ENCODE data around the gene ASXL2.
"Not testable (repeated sequence)": the region's sequence is repeated elsewhere in the genome, so short reads cannot be mapped to it uniquely, and the experiment has no call there.

ASXL2 gene

DNA sequence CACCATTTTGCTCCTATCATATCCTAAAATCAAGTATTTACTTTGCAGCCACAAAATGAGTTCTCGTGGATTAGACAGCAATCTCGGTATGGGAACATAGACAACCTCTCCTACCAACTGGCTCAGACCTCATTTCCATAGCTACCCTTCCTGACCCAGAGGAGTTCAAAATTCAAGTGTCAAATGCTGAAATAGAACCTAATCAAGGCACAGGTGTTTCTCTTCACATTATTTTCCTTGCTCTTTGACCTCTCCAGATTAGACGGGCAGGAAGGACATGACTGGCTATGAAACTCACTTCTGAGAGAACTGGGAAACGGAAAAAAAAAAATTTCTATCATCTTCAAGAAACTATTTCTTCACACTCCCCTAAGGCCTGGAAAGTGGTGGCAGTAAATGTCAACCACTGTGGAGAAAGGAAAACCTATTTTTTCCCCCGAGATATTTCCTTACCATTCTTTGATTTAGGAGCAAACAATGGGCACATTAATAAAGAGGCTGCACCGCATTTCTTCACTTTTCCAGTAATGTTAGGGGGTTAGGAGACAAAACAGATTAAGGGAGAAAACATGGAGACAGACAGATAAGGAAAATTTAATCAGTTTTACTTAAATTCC lies 141.3 kb downstream of the ASXL2 start:
- no peak for DNase-seq (ENCODE audit: low spot score)

DNA sequence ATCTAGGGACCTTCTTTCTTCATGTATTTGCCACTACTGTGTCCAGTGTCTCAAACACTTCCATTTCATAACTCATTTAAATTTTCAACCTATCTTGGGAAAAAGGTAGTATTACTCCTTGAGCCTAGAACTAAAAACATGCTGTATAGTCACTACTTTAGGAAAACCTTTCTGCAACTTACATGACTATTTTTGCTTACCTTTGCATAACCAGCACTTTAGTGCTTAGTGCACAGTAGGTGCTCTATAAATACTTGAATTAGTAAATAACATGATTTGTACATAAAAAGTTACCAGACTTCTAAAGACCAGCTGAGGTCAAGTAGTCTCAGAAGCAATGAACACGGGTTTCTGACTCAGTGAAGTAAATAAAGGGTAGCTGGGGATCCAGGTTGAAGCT lies 142.5 kb downstream of the ASXL2 start:
- DNase-seq (ENCODE audit: low spot score): no peak

DNA sequence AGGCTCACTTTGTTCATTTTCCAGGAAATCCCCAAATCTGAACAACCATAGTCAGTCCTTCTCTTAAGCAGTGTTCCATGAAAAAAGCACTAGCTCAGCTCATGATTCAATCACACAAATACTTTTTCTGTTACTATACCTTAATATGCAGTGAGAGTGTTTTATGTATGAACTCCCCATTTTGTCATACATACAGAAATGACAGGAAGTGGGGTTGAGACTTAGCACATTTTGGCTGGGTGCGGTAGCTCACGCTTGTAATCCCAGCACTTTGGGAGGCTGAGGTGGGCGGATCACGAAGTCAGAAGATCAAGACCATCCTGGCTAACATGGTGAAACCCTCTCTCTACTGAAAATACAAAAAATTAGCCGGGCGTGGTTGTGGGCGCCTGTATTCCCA lies 149.7 kb downstream of the ASXL2 start:
- no peak for DNase-seq (ENCODE audit: low spot score)

DNA sequence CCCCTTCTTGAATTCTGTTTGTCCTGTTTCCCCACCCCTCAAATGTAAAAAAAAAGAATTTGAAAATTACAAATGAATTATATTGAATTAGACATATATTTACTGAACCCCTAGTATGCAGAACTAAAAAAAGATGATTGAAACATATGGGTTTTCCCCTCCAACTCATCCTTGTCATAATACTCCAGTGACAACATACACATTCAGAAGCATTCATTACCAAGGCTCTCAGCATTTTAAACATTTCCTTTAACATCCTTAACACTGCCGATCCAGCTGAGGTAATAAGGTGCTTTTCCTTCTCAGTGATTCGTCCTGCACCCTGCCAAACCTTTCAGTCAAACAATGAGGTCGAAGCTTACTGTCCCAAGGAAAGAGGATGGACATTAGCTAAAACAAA lies 151.8 kb downstream of the ASXL2 start:
- no peak for DNase-seq (ENCODE audit: low spot score)

DNA sequence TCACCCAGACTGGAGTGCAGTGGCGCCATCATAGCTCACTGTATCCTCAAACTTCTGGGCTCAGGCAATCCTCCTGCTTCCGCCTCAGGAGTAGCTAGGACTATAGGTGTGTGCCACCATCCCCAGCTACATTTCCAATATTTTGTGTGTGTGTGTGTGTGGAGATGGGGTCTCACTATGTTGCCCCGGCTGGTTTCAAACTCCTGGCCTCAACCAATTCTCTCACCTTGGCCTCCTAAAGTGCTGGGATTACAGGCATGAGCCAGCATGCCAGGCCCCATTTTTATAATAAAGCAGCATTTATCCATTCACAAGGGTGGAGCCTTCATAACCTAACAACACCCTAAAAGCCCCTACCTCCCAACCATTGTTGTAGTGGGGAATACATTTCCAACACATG lies 152.4 kb downstream of the ASXL2 start:
- no peak for DNase-seq (ENCODE audit: low spot score)

DNA sequence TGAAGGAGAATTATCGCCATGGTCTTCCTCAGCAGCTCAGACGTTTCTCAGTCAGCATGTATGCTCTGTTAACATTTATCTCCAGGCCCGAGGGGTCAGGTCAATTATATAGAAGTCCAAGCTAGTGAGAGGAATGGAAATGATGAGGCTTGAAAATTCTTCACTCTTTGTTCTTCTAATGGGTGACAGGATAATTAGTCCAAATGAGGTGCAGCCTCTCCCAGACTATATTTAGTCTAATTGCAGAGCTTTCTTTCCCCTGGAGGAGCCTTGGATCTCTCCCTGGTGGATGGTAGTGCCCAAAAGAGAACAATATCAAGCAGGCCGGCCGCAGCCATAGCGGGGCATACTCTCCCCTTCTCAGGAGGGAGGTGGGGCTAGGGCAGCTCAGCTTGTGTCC lies 153.5 kb downstream of the ASXL2 start:
- DNase-seq (ENCODE audit: low spot score): no peak

DNA sequence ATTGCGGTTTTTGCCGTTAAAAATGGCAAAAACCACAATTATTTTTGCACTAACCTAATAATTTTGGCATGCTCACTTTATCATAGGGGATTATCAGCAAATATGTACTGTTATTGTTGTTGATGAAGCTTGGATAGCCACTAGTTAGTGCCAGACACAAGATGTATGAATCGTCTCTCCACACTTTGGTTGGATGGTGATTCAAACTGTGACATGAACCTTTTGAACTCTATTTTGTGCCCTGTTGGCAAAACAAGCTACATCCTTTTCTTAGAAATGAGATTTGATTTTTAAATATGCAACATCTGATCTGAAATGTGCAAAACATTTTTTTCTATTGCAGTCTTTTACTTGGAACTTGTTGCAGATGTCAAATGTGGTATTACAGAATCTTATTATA lies 156.1 kb downstream of the ASXL2 start:
- no peak for DNase-seq (ENCODE audit: low spot score)

DNA sequence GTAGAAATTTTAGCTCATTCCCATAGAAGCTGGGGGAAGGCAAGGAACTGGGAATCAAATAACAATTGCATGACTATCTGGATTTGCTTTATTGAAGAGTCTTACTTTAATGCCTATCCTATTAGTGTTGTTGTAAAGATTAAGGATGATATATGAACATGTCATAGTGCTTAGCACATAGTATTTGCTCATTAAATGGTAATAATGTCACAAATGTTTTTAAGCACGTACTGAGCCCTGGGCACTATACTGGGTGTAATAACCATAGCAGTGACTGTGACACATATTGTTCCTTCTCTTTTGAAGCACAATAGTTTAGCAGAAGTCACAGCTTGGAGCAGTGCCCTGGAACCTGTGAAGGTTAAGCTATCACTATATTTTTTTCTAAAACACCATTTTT lies 157.7 kb downstream of the ASXL2 start:
- DNase-seq (ENCODE audit: low spot score): no peak

DNA sequence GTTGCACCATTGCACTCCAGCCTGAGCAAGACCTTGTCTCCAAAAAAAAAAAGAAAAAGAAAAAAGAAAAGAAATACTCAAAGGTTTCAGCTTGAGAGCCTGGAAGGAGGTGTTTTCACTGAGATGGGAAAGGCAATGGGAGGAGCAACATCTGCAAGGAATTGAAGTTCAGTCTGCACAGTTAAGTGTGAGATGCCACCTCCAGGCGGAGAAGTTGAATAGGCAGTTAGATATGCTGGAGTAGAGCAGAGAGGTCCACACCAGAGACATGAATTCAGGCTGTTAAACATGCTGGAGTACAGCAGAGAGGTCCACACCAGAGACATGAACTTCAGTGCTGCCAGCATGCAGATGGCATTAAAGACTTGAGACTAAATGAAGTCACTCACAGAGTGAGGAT lies 163.5 kb downstream of the ASXL2 start:
- no peak for DNase-seq (ENCODE audit: low spot score)

DNA sequence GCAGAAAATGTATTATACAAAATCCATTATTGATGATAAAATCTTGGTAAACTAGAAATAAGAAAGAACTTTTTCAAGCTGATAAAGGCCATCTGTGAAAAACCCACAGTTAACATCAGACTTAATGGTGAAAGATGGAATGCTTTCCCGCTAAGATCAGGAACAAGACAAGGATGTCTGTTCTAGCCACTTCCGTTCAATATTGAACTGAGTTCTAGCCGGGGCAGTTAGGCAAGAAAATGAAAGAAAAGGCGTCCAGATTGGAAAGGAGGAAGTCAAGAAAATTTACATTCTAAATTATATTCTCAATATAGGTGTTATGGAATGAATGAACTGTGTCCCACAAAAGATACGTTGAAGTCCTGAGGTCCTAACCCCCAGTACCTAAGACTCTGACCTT lies 165.8 kb downstream of the ASXL2 start:
- DNase-seq (ENCODE audit: low spot score): no peak

DNA sequence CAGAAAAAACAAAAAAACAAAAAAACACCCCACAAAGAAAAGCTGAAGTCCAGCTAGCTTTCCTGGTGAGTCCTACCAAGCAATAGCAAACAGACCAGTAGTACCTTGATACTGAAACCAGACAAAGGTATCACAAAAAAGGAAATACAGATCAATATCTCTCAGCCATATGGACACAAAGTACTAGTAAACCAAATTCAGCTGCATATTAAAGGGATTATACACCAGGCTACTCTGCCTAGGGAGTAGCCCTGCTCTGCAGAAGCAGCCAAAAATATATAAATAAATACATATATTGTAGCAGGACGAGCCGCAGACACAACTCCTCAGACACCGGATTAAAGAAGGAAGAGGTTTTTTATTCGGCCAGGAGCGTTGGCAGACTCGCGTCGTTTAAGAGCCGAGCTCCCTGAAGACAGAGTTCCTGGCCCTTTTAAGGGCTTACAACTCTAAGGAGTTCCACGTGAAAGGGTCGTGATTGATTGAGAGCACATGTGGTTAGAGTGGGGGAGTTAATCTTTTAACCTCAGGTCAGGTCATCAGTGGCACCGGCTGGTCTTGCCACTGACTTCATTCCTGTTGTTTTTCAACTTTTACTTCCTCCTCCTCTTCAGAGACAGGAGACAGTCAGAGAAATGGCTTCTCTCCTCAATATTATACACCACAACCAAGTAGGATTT lies 166.5 kb downstream of the ASXL2 start:
- DNase-seq (ENCODE audit: low spot score): no peak

DNA sequence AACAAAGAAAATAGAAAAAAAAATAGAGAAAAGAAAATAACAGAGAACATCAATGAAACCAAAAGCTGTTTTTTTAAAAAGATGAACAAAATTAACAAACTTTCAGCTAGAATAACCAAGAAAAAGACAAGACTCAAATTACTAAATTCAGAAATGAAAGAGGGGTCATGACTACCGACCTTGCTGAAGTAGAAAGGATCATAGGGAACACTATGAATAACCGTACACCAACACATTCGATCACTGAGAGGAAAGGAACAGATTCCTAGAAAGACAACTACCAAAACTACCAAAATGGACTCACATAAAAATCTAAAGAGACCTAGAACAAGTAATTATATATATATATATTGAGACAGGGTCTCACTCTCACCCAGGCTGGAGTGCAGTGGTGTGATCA lies 167.5 kb downstream of the ASXL2 start:
- no peak for DNase-seq (ENCODE audit: low spot score)

DNA sequence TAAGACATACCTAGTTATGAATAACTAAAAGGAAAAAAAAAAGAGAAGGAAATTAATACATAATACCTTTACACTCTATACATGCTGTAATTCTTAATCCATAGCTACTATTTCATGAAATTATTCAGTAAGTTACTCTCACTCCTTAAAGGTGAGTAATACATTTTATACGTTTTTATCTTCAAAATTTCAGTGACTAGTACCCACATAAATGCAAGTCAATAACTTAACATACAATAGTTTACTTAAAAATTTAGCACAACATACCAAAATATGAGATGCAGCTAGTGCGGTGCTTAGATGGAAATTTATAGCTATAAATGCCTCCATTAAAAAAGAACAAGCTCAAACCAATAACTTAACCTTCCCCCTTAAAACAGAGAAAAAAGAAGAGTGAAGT lies 168.9 kb downstream of the ASXL2 start:
- no peak for DNase-seq (ENCODE audit: low spot score)

DNA sequence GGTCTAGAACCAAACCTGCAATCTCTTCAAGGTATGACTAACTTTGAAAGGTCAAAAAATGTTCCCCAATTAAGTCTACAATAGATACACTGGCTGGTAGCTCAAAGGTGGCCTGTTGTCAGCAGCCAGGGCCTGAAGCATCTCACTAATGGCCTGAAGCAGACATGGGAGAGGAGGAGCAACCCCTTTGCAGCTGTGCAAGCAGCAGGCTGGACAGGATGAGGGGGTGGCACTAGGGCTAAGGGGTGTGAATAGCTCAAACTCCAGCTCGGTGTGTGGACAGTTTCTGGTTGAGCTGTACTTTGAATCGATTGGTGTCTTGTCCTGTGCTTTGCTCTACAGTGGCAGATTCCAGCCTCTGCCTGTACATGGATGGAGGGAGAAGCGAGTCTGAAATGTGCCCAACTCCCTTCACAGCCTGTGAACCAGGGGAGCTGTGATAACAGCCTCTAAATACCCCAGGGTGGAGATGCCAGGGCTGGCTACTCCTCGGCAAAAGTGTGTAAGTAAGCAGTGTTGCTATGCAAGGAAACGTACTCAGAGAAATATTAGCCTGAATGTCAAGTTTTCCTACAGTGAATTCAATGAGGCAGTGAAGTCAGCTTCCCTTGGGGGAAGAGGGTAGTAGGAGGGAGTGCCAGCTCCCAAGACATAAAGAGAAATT lies 170.2 kb downstream of the ASXL2 start:
- DNase-seq (ENCODE audit: low spot score): no peak

DNA sequence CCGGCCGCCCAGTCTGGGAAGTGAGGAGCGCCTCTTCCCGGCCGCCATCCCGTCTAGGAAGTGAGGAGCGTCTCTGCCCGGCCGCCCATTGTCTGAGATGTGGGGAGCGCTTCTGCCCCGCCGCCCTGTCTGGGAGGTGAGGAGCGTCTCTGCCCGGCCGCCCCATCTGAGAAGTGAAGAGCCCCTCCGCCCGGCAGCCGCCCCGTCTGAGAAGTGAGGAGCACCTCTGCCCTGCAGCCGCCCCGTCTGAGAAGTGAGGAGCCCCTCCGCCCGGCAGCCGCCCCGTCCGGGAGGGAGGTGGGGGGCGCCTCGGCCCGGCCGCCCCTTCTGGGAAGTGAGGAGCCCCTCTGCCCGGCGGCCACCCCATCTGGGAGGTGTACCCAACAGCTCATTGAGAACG lies 172.7 kb downstream of the ASXL2 start:
- not testable (repeated sequence) for DNase-seq (ENCODE audit: low spot score)

DNA sequence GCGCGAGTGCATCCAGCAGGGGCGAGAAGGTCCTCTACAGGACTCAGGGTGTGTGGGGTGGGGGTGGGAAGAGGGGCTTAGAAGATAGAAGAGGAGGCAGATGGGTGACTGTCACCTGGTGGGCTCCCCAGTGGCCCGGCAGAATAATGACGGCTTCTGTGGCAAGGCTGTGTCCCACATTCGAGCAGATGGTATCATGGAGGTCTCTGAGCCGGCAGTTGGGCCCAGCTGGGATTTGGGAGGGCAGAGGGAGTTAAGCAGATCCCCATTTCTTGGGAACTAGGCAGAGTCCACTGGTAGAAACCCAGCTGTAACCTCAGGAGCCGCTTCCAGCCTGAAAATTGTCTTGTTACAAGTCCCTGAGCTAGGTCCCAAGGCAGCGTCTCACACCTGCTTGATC lies 176.5 kb downstream of the ASXL2 start:
- DNase-seq (ENCODE audit: low spot score): no peak

DNA sequence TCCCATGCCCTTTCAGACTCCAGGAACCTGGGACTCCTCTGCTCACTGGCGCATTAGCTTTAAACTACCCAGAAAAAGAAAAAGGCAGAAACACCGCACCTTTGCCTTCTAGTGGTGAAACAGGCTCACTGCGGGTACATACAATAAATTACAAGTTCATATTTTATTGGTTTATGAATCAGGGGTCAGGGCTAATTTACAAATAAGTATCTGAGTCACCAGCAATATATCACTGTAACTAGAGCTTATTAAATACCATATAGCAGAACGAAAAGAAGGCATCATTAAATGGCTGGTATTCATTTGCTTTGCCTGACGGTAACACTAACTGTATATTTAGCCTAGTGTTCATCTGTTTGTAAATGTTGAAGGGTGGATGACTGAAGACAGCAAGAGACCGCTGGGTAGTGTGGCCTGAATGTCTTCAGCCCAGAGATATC lies 178.0 kb downstream of the ASXL2 start:
- DNase-seq (ENCODE audit: low spot score): no peak

DNA sequence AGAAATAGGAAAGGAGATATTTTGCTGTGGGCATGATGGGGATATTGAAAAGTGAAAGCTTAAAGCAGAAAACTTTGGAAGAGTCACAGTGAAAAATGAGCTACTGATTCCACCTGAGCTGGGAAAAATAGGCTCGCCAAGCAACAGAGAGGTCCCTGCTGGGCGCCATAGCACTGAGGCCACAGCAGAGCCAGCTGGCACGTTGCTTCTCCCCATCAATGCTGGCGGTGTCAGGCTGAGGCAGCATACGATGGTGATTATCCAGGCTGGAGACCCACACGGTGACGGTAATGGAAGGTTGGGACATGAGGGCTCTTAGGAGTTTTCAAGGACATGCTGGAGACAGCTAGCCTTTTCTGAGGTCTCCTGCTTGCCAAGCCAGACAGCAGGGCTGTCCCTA lies 179.1 kb downstream of the ASXL2 start:
- no peak for DNase-seq (ENCODE audit: low spot score)

DNA sequence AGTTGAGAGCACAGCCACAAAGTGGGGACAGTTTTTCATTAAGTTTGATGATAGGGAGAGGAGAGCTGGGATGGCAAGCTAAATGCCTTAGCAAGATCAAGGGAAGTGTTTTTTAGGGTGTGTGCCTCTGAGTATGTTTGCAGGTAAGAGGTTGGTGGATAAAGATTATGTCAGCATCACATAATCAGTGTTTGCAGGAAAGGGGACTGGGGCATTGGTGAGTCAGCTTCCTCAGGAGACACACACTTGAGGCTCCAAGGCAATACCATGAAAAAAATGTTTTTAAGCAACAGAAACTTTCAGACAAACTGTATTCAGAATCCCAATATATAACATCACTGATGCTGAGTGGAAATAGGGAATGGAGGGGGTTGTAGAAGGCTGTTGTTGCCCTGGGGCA lies 179.5 kb downstream of the ASXL2 start:
- no peak for DNase-seq (ENCODE audit: low spot score)

DNA sequence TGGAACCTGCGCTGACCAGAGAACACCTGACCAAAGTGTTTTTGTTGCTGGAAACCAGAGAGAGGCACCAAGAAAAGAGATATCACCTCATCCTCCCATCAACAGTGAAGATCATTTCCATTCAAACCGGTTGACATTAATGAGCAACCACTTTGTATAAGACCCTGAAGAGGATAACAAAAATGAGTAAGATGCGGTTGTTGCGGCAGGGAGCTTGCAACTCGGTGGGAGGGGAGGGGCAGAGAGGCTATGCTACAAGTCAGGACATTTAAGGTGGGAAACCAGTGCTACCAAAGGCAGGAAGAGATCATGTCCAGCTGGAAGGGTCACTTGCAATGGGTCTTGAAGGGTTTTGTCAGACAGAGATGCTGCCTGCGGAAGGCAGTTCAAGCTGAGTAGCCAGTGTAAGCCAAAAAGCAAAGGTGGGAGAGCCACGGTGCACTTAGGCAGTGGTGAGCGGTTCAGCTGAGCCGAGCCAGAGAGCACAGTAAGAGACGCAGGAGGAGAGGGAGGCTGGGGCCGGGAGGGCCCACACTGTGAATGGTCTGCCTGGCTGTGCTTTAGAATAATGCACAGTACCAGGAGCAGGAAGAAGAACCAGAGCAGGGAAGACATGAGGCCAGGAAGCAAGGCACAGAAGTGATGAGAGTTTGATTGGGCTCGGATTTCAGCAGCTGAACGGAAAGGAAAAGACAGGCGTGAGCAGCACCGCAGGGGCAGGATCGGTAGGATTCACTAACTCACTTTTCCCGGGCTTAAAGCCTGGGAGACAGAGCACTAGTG lies 180.5 kb downstream of the ASXL2 start:
- DNase-seq (ENCODE audit: low spot score): no peak

DNA sequence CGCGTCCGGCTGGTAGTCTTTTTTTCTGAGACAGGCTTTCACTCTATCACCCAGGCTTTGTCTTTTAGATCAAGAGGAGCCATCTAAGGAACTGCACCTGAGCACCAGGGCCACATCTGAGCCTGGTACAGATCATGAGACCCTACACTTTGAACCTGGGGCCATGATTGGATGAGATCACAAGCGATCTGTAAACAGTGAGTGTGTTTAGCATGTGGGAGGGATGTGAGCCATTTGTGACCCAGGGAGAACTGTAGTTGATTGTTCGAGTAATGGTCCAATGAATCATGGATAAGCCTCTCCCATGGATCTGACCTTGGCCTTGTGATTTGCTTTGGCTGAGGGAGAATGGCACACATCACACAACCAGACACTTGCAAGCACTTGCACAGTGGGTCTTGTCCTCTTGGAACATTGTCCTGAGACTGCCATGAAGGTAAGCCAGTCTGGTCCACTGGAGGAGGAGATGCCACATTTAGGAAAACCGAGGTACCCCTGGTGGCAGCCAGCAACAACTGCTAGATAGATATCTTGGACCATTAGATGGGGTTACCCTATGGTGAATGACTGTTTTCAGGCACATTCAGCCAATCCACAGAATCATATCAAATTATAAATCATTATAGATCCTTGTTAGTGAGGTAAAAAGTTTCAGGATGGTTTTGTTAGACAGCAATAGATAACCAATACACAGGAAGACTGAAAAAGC lies 185.4 kb downstream of the ASXL2 start:
- no peak for DNase-seq (ENCODE audit: low spot score)

DNA sequence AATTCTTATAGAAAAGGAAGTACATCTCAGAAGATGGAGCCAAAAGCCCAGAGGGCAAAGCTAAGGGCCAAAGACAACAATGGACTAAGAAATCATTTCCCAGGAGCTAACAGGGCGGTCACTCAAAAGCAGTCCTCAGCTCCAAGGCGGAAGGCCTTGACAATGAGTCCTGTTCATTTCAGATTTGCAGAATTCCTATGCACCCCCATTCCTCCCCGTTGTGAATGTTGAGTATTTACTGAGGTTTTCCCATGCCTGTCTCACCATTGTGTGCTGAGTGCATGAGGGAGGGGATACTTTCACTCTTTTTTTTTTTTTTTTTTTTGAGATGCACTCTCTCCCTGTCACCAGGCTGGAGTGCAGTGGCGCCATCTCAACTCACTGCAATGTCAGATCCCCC lies 186.1 kb downstream of the ASXL2 start:
- DNase-seq (ENCODE audit: low spot score): no peak

All from hematopoietic multipotent progenitor cell treated with erythropoietin and hydrocortisone succinate and interleukin-3 and kit ligand, for 17 days (in vitro differentiated cells).